Stimulated activated CD4-positive, alpha-beta T cell treated with anti-CD3 and anti-CD28 coated beads, TNF-alpha, amount 100 ng/mL, for 4 hours (primary cell): ENCODE measurements around the gene TSKU.
A peak's percentile ranks its signal among the peaks of the same experiment; 100 is the strongest.

Source experiments
- DNase-seq, 3 experiments: peaks; one replicate each; pipeline ENCODE4 v3.0.0-alpha.2; 2020; ENCODE audit warnings: low read depth in 3 of 3

Gene TSKU, protein sequence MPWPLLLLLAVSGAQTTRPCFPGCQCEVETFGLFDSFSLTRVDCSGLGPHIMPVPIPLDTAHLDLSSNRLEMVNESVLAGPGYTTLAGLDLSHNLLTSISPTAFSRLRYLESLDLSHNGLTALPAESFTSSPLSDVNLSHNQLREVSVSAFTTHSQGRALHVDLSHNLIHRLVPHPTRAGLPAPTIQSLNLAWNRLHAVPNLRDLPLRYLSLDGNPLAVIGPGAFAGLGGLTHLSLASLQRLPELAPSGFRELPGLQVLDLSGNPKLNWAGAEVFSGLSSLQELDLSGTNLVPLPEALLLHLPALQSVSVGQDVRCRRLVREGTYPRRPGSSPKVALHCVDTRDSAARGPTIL

DNA sequence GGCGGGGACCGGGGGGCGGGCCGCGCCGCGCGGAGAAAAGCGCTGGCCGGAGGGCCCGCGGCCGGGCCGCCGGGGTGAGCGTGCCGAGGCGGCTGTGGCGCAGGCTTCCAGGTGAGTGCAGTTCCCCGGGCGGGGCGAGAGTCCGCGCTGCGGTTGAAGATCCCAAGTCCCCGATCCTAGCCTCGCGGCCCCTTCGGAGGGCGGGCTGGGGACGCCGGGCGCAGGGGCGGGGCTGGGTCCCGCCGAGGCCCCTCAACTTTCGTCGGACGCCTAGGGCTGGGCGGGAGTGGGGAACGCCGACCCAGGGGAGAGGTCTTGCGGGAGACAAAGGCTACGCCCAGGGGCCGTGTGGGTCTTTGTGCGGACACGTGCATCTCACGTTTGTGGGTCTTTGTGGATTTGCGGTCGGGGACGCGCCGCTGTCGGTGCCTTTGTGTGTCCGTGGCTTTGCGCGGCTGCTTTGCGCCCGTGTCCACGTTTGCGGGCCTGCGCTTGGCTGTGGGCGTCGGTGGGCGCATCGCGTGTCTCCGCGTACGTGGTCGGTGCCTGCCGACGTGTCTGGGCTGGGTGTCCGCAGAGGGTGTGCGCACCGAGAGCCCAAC, at the start of gene TSKU:
Gene TSKU, plus strand, starts transcription at position 63 of the 602 bp plus-strand sequence. CDS start 12,261 bp downstream, outside the sequence.
- DNase-seq = no peak

DNA sequence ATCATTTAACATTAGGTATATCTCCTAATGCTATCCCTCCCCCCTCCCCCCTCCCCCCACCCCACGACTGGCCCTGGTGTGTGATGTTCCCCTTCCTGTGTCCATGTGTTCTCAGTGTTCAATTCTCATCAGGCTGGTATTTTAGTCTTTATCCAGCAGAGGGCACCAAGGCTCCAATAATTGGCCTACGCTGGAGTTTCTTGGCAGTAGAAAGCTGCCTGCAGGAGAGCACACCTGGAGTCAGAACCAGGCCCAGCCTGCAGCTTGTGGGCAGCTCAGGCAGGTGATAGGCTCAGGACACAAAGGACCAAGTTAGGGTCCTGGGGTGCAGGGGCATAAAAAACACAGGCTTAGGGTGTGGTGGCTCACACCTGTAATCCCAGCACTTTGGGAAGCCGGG, 49.2 kb upstream of the TSKU start:
- peak in 1 of 3 experiments; percentile 12 for DNase-seq

DNA sequence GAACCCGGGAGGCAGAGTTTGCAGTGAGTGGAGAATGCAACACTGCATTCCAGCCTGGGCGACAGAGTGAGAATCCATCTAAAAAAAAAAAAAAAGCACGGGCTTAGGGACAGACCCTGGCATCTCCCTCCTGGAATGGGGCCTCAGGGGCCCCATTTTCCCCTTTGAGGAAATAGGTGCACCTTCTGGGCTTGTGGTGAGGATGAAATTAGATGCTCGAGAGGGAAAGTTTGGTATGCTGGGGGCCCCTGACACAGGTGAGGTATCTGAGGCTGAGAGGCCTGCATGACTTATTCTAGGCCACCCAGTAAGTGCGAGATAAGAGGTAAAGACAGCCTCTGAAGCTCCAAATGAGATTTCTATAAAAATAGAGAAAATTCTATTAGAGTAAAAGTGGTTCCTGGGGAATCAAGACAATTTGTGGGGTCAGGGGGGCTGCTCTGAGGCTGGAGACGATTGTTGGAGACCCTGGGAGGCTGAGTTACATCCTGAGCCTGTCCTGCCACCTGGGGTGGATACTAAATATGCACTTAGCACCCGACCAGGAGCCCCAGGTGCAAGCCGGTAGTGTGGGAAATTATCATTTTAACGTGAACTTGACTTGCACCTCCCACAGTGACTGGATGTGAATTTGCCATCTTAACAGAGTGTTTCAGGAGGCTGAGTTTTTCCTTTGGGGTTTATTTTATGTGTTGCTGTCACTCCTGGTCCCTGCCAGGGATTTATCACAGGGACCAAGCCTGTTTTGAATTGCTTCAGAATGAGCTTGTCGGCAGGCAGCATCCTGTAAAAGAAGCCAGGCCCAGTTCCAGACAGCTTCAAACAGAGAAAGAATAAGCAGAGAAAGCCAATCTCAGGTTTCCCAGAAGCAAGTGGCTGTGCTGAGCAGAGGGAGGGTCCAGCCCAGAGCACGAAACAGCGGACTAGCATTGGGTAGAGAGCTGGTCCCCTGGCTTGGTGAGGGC, 48.4 kb upstream of the TSKU start:
- DNase-seq = no peak

DNA sequence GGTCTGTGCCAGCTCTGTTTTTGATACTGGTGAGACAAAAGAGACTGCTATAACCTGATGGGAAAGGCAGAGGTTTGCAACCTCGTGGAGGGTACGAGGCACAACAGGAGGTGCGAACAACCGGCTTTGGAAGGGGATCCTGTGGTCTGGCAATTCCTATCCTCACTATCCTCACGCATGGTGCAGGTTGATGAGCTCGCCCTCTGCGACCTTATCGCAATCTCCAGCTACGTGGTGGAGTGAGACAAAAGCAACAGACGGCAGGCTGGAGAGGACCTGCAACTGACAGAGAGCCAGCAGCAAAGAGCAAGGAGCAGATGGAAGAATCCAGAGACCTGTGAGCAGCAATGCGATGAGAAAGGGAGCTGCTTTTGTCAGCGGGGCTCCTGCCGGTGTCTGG, 47.3 kb upstream of the TSKU start:
- DNase-seq = no peak

DNA sequence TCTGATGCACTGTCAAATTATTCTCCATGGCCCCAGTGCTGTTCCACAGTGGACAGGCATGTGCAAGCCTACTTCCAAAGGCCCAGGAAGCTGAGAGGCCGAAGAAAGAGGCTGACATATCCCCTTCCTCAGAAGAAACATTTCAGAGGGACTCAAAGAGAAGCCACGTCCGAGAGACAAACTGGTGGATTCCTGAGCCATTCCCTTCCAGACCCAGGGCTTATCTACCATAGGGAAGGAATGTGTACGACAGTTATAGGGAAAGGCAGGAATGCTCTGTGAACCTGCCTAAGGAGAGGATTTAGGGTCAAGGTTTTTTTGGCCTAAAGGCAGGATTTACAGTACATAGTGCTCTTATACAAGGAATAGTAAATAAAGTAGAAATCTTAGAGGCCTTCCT, 46.9 kb upstream of the TSKU start:
- DNase-seq = no peak

DNA sequence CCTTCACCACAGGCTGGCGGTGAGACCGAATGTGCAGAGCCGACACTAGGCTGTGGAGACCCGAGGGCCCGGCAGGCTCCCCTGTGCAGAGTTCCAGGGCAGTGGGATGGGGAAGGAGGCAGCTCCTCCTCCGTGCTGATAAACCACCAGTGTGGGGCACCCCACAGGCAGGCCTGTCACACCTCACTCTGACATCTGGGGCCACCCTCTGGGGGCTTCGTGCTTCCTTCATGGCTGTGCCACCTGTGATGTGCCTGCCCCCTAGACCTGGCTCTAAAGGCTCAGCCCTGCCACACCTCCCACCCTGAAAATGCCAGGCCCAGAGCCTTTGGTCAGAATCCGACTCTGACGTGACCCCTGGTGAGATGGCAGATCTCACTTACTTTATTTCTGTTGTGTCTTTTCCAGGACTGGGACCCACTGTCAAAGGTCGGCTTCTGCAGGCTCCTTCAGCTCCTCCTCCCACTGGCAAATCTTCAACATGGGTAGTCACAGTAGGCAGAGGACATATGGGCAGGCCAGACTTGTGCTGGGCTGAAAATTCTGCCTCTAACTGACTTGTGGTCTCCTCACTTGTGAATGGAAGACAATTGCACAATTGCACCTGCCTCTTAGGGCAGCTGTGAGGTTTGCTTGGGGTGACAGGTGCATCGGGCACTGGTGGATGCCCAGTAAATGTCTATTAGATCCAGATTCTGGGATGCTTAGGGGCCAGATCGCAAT, 46.2 kb upstream of the TSKU start:
- DNase-seq = no peak

DNA sequence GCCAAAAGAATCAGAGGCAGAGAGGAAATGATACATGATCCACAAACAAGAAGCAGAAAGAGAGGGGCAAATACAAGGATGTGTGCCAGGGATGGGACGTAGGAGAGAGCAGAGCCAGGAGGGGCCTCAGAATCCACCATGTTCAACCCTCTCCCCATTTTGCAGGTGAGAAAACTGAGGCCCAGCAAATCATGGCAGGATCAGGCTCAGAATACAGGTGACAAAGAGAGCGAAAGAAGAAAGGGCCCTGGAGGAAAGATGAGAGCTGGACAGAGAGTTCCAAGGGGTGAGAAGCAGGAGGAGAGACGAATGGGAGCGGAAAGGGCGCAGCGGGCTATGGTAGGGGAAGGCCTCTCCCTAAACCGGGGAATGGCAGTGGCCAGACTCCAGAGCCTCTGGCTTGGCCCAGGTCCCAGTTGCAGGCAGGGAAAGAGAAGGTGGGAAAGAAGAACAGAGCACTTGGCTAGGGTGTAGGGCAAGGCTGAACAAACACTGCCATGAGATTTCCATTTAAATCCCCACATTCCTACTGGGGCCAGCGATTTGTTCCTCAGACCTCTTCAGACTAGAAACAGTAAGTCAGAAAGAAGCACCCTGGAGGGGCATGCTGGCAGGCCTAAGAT, 44.4 kb upstream of the TSKU start:
- no peak for DNase-seq

DNA sequence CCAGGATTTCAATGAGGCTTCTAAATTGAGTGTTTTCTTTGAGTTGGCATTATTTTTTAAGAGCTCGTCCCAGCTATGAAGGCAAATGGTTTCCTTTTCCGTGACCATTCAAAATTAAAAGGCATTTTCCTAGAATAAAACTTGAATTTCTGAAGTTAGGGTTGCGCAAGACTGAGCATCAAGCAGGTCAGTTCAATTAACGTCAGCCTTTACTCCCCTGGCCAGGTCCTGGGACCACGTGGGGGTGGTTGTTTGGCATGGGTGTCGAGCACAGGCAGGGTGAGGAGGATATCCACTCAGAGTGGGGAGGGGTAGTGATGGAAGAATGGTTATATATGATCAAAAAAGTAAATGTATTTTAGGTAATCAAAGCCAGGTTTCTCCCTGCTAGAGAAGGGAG, 43.4 kb upstream of the TSKU start:
- DNase-seq = no peak

DNA sequence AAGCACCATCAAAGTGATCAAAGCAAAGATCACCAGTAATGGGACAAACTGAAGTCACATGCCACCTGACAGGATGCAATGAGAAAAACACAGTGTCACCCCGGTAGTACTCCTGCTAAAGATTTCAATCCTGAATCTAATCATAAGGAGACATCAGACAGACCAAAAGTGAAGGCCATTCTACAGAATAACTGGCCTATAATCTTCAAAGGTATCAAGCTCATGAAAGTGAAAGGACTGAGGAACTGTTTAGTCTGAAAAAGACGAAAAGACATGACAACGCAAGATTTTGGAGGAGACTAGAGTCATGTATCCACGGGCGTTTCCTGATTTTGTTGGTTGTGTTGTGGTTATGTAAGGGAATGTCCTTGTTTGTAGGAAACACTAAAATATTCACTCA, 42.4 kb upstream of the TSKU start:
- DNase-seq = no peak

DNA sequence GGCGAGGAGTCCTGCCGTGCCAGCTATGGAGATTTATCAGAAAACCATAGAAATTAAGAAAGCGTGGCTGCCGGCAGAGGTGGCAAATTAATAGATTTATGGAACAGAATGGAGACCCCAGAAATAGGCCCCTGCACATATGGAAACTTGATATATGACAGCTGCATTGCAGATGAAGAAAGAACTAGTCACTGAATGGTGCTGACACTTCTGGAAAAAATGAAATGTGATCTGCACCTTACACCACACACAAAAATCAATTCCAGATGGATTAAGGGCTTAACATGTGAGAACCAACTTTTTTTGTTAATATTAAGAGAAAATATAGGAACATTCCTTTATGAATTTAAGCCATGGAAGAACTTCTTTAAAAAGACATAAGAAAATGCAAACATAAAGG, 40.3 kb upstream of the TSKU start:
- DNase-seq = no peak

DNA sequence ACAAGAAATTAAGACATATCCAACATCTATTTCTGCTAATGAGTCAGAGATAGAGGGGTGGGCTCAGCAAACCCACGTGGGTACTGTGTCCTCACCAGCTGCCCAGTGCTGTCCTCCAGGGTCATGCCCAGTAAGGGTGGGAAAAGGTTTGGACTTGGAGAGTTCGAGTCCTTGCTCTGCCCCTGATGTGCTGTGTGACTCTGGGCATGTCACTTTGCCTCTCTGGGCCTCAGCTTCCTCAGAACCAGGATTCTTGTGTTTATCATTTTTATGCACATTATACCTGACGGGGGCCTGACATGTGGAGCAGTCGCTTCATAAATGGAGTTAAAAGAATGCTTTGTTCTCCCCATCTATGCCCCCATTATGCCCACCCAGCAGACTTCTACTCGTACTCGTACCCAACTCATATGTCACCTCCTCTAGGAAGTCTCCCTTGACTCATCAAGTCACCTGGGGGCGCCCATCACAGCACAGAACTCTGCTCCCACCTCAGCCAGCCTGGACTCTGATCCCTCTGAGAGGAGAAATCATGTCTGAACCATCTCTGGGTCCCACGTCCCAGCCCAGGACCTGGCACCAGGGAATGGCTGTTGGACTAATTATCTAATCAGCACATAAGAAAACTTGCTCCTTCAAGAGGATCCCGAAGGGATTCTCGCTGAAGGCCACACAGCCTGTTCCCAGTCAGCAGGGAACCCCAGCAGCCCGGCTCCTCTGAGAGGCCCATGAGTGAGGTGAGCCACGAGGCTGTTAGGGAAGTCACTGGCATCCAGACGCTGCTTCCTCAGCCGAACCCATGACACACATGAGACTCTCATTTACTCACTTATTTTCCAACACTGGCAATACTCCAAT, 38.7 kb upstream of the TSKU start:
- DNase-seq = no peak

DNA sequence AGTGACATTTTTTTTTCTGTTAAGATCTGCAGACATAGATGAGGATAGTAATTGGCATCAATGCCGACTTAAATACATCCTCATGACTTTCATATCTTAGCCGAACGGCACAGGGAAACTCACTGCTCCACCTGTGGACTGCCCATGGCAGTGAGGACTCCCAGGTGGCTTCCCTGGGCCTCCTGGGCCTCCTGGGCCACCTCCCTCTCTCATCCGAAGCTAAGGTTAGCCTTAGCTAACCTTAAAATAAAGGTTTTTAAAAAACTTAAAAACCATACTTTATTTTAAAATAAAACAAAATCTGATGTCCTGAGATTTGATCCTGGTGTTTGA, 38.1 kb upstream of the TSKU start:
- DNase-seq = no peak

DNA sequence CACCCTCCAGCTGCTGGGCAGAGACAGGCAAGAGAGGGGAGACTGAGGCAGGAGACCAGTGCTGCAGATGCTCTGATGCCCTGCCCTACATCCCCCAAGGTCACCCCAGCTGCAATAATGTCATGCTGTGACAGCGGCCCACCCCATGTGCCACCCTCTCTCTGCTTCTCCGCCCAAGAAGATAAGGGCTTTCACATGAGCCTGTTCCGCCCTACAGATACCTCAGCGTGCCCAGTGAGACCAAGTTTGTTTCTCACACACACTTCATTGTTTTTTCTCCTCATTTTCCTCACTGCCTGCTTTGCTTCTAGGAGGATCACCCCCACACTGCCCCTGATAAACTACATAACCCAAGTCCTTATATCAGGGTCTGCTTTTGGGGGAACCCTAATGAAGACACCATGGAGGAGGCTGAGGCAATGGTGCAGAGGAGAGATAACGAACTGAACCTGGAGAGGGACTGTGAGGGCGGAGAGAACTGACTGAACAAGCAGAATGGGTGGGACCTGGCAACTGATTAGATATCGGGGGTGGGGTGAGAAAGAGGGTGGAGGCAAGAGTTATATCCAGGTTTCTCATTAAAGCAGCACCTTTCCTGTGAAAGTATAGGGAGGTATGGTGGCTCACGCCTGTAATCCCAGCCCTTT, 37.5 kb upstream of the TSKU start:
- no peak for DNase-seq

DNA sequence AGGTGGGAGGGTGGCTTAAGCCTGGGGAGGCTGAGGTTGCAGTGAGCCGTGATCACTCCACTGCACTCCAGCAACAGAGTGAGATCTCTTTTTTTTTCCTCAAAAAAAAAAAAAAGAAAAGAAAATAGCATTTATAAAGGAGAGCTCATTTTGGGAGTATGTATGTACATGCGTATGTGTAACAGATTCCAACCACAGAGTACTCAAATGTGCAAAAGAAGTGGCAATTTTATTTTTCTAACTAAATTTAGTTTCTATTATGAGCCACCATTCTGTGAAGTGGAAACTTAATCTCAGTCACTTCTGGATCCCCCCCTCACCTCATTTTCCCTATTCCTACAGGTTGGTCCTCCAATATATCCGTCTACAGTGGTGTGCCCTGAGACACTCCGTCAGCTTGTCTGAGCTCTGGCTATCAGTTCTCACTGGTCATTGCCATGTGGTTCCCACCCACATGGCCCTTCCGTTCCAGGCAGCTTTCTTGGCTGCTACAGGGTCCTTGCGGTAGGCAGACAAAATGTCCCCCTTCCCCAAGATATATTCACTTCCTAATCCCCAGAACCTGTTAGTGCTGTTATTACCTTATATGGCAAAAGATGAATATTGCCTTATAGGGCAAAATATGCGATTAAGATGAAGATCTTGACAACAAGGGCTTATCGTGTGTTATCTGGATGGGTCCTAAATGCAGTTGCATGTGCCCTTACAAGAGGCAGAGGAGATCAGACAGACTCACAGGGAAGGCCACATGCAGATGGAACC, 35.8 kb upstream of the TSKU start:
- no peak for DNase-seq

DNA sequence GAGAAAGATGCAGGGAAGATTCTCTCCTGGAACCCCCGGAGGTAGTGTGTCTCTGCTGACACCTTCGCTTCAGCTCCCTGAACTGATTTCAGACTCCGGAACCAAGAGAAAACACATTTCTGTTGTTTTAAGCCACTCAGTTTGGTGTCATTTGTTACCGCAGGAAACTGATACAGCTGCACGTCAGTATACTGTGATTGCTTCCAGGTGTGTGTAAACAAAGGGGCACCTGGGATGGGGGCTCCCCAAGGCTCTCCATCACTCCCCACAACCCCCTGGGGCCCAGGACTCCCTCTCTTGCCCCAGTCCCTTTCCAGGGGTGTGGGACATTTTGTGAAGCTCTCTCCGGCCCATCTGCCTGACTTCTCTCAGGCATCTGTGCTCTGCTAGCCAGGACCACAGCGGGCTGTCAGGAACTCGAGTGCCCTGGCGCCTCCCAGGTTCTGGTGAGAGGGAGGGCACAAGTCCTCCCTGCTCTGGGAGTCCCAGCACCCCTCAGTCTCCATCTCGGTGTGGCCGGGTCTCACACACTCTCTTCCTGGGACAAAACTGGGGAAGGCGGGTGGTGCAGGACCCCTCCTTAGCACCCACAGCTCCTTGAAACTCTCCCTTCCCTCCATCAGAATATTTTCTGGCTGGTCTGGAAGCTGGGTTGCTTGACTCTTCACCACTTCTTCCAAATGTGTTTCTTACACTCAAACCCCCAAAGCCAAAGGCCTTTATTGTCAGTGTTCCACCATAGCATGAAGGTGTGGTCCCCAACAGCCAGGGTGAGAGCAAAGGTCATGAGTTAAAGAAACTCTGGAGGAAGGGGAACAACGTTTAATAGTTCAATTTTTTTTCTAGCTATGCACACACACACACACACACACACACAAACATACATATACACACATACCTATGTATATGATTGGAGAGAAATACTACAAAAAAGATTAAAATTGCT, 35.0 kb upstream of the TSKU start:
- no peak for DNase-seq

DNA sequence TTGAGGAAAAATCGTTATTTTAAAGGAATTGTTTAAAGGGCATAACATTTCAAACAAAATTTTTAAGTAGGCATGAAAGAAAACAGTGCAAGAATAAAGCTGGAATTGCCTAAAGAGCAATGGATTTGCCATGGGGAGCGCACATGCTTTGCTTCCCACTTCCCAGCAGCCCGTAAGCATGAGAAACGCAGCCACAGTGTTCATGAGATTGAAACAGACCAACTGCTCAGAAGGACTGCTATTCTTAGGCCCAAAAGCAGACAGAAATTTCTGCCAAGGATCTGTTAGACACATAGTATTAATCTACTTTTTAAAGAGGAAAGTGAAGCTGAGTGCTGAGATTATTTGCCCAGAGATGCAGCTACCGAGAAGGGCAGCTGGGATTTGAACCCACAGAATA, 34.2 kb upstream of the TSKU start:
- DNase-seq = no peak

DNA sequence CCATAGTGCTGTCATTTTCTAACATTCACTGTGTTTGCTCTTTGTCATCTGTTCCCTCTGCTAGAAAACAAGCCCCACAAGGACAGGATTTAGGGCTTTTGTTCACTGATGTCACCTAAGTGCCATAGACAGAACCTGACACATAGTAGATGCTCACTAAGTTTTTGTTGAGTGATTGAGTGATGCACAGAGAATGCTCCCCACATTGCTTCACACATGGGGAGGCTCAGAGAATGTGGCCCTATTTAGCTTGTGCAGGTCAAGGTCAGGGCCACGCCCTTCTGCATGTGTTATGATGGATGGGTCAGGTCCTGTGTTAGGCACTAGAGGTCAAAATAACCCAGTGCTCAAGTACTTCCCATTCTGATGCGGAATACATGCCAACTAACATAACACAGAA, 33.1 kb upstream of the TSKU start:
- DNase-seq = no peak

DNA sequence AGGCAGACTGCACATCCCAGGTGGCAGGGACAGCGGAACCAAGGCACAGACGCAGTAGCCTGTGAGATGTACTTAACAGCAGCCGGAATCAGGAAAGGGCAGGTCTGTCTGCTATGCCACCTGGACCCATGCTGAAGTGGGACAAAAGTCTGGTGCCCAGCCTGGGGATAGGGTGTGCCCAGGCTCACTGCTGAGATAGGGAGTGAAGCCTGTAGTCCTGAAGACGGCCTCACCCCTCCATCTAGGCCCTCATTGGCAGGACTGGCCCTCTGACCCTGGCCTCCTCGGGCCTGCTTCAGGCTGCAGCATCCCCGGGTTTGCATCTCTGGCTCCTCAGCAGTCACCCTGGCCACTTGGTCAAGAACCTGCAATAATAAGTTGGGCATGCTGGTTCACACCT, 32.4 kb upstream of the TSKU start:
- DNase-seq = no peak
